GM13977 (cell line): ENCODE measurements around the gene PNPLA2.

Source experiments
- DNase-seq: peaks from one replicate; pipeline ENCODE4 v3.0.0; 2012; ENCODE audit warnings: low spot score
- in situ Hi-C: fragments of 300-500 bp; cut with MboI; formaldehyde crosslinking; loops from one replicate; pipeline ENCODE4 v1.12.0; 2022; ENCODE audit warnings: low sequenced_read_pairs, low pct_unique_long_range_greater_than_20kb, mixed read lengths, inconsistent platforms; ENCODE audit not compliant: unreplicated experiment
- TF ChIP-seq, protein P1 (sequence below): IDR thresholded peaks from 2 replicates; pipeline ENCODE4 v1.5.1; 2012; ENCODE audit warnings: mild to moderate bottlenecking, control low read depth; ENCODE audit not compliant: insufficient read depth; ENCODE audit errors: extremely low read depth, missing control alignments

Gene PNPLA2

DNA sequence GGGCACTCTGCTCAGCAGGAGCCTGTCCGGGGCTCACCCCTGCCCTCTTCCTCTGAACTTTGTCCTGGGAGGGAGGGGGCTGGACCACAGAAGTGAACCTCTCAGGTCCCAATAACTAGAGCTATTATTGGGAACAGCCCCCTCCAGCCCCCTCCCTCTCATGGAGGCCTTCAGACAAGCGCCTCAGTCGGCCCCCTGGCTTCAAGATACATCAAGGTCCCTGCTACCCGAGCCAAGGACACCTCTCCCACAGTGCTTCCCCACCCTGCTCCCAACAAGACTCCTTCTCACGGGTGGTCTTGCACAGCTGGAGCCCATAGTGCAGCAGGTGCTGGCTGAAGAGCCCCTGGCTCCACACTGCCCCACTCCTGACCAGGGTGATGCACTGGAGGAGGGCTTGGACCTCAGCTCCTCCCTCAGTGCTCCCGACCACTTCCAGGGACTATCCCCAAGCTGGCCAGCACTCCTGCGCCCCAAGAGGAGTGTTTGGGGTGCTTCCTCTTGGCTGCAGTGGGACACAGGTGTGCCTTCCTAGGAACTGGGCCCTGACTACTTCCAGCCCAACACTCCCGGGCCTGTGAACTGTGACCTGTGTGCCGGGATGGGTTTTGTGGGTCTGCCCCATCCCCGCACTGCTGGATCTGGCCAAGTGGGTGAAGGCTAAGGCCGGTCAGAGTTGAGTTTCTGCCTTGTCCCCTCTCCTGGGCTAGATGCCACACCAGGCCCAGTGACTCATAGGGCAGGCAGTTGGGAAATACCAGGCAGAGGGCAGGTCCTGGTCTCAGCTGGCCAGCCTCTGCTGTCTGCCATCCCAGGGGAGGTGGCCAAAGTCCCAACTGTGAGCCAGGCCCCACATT is 2.2 kb downstream of the PNPLA2 start:
- in situ Hi-C loops: no loop called here

DNA sequence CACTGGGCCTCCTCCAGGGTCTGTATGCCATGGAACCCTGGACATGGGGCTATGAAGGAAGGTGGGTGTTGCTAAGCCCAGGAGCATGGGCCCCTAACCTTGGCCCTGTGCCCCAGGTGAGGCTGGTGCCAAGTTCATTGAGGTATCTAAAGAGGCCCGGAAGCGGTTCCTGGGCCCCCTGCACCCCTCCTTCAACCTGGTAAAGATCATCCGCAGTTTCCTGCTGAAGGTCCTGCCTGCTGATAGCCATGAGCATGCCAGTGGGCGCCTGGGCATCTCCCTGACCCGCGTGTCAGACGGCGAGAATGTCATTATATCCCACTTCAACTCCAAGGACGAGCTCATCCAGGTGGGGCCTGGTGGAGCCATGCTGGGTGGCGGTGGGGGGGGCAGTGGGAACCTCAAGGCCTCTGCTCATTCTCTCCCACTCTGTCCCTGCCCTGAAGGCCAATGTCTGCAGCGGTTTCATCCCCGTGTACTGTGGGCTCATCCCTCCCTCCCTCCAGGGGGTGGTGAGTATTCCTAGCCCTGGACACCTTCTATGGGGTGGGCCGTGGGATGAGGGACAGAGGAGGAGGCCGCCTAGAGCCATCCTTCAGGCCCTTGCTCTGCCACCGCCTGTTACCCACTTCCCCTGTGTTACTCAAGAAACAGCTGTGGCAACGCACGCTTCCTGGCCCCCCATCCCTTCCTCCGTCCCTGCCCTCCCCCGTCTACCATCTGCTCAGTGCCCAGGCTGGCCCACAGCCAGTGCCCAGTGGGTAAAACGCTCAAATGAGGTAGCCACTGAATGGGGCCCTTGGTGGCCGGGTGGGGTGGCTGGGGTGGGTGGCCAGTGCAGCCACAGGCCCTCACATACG is 3.0 kb downstream of the PNPLA2 start:
- TF ChIP-seq, protein P1, sequence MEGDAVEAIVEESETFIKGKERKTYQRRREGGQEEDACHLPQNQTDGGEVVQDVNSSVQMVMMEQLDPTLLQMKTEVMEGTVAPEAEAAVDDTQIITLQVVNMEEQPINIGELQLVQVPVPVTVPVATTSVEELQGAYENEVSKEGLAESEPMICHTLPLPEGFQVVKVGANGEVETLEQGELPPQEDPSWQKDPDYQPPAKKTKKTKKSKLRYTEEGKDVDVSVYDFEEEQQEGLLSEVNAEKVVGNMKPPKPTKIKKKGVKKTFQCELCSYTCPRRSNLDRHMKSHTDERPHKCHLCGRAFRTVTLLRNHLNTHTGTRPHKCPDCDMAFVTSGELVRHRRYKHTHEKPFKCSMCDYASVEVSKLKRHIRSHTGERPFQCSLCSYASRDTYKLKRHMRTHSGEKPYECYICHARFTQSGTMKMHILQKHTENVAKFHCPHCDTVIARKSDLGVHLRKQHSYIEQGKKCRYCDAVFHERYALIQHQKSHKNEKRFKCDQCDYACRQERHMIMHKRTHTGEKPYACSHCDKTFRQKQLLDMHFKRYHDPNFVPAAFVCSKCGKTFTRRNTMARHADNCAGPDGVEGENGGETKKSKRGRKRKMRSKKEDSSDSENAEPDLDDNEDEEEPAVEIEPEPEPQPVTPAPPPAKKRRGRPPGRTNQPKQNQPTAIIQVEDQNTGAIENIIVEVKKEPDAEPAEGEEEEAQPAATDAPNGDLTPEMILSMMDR: no peak
- DNase-seq: no peak
- in situ Hi-C loops: no loop called here

More for the DNA sequence above, 2.2 kb downstream of the PNPLA2 start:
- no peak for DNase-seq
- TF ChIP-seq, protein P1: no peak

DNA sequence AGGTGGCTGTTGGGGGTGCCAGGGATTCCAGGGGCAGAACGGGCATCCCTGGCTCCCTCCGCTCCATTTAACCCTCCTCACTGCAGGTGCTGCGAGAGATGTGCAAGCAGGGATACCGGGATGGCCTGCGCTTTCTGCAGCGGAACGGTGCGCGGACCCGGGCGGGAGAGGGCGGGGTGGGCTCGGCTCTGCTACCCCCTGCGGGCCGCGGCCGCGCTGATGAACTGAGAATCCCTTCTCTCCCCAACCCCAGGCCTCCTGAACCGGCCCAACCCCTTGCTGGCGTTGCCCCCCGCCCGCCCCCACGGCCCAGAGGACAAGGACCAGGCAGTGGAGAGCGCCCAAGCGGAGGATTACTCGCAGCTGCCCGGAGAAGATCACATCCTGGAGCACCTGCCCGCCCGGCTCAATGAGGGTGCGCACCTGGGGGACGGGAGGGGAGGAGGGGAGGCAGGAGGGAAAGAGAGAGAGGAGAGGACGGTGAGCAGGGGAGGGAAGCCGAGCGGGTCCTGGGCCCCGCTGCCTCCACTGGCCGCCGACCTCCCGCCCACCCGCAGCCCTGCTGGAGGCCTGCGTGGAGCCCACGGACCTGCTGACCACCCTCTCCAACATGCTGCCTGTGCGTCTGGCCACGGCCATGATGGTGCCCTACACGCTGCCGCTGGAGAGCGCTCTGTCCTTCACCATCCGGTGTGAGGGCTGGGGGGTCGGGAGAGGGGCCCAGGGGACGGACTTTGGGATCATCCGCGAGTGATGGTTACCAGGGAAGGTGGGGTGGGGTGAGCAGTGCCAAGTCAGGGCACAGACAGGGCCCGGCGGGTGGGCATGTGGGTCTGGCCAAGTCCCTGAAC is 5.0 kb downstream of the PNPLA2 start:
- in situ Hi-C loops: no loop called here
- TF ChIP-seq, protein P1: no peak
- no peak for DNase-seq

DNA sequence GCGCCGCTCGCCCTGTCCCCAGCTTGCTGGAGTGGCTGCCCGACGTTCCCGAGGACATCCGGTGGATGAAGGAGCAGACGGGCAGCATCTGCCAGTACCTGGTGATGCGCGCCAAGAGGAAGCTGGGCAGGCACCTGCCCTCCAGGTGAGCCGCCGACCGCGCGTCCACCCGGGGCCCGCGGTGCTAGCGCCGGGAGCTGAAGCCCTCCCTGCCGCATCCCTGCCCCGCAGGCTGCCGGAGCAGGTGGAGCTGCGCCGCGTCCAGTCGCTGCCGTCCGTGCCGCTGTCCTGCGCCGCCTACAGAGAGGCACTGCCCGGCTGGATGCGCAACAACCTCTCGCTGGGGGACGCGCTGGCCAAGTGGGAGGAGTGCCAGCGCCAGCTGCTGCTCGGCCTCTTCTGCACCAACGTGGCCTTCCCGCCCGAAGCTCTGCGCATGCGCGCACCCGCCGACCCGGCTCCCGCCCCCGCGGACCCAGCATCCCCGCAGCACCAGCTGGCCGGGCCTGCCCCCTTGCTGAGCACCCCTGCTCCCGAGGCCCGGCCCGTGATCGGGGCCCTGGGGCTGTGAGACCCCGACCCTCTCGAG is 5.7 kb downstream of the PNPLA2 start:
- TF ChIP-seq, protein P1: no peak
- in situ Hi-C loops: no loop called here
- no peak for DNase-seq

DNA sequence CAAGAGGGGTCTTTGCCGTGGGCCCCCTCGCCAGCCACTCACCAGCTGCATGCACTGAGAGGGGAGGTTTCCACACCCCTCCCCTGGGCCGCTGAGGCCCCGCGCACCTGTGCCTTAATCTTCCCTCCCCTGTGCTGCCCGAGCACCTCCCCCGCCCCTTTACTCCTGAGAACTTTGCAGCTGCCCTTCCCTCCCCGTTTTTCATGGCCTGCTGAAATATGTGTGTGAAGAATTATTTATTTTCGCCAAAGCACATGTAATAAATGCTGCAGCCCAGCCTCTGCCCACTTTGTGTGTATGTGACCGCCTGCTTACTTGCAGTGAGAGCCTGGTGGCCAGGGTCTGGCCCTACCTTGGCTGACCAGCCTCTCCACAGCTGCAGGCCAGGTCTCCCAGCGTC is 6.2 kb downstream of the PNPLA2 start:
- TF ChIP-seq, protein P1: no peak
- no peak for DNase-seq

More for the DNA sequence above, 6.2 kb downstream of the PNPLA2 start:
- in situ Hi-C loops: no loop called here
